GM12878 (cell line): Measurements from ENCODE around the gene ANTXR2. TPM values are rescaled to one million over a fixed set of nuclear protein-coding genes. Genes with fewer than 3 reads are reported as not detected.

Source experiments
- ATAC-seq: fragments of 200-7000 bp; cut with Tn5 transposase; 3 replicates; pipeline ENCODE4 v1.9.1; 2020; ENCODE audit warnings: mild to moderate bottlenecking, moderate library complexity
- BruUV-seq: library from RNA; stranded (reverse); fragments of 400-500 nt; replicated peaks from 2 replicates; lab custom pipeline; 2021; lab: Mats Ljungman, UMichigan
- CTCF ChIA-PET: fragments of 300-600 bp; sonication (Branson Sonifier 250); formaldehyde crosslinking; extraction: SDS; loops from one replicate; lab custom pipeline; 2021; ENCODE audit warnings: inconsistent platforms; lab: Yijun Ruan, JAX
- POLR2A ChIA-PET: fragments of 350-600 bp; formaldehyde crosslinking; extraction: SDS; loops from one replicate; lab custom pipeline; 2021; ENCODE audit warnings: inconsistent platforms; lab: Charles Lee
- RAD21 ChIA-PET: fragments of 300-600 bp; sonication (Branson Sonifier 250); formaldehyde crosslinking; loops from one replicate; lab custom pipeline; 2023; ENCODE audit warnings: antibody characterized with exemption; ENCODE audit not compliant: unreplicated experiment; lab: Charles Lee
- SMC1A ChIA-PET: fragments of 300-600 bp; sonication (Branson Sonifier 250); formaldehyde crosslinking; loops from one replicate; lab custom pipeline; 2023; ENCODE audit not compliant: unreplicated experiment, uncharacterized antibody; lab: Charles Lee
- DNase-seq: peaks from one replicate; pipeline ENCODE4 v3.0.0-alpha.2; 2011; ENCODE audit warnings: low read depth, low spot score
- FAIRE-seq: peaks from 3 replicates; lab custom pipeline; 2011; peaks lifted over from hg19 to GRCh38; lab: Jason Lieb, UNC
- H2AFZ ChIP-seq: 2 replicates; pipeline ENCODE4 v1.6.0; 2011; ENCODE audit warnings: low read depth, low read length, control low read depth; ENCODE audit not compliant: control insufficient read depth
- H3K27ac ChIP-seq: 2 replicates; pipeline ENCODE4 v1.5.1; 2011; ENCODE audit warnings: control low read depth; ENCODE audit not compliant: control insufficient read depth, insufficient read depth
- H3K27me3 ChIP-seq, 2 experiments: replicated peaks in 1 of 2; 2 replicates each; pipeline versions ENCODE4 v1.6.0 to v1.6.1; 2011; ENCODE audit warnings: low read length in 1 of 2; ENCODE audit not compliant: control insufficient read depth in 2 of 2, insufficient read depth in 2 of 2
- H3K36me3 ChIP-seq, 2 experiments: 2 replicates each; pipeline ENCODE4 v1.5.1; 2011; ENCODE audit warnings: low read length in 1 of 2; ENCODE audit not compliant: control insufficient read depth in 2 of 2, insufficient read depth in 2 of 2
- H3K4me1 ChIP-seq: 2 replicates; pipeline ENCODE4 v1.6.1; 2011; ENCODE audit warnings: mild to moderate bottlenecking, low read length, moderate library complexity, mixed read lengths; ENCODE audit not compliant: control insufficient read depth, insufficient read depth
- H3K4me2 ChIP-seq: 2 replicates; pipeline ENCODE4 v1.6.0; 2011; ENCODE audit warnings: control low read depth; ENCODE audit not compliant: control insufficient read depth, insufficient read depth
- H3K4me3 ChIP-seq: fragments of 200-600 bp; sonication (generic); 2 replicates; pipeline ENCODE4 v1.5.1; 2016
- H3K79me2 ChIP-seq: 2 replicates; pipeline ENCODE4 v1.6.0; 2011; ENCODE audit warnings: low read length; ENCODE audit not compliant: control insufficient read depth, insufficient read depth
- H3K9ac ChIP-seq: 2 replicates; pipeline ENCODE4 v1.8.0; 2011; ENCODE audit warnings: low read length, control low read depth, mixed read lengths; ENCODE audit not compliant: control insufficient read depth, insufficient read depth
- H3K9me3 ChIP-seq: replicated peaks from 3 replicates; pipeline ENCODE4 v1.5.1; 2011; ENCODE audit warnings: mild to moderate bottlenecking, low read length; ENCODE audit not compliant: control insufficient read depth, insufficient read depth
- H4K20me1 ChIP-seq: 2 replicates; pipeline ENCODE4 v1.6.0; 2011; ENCODE audit not compliant: control insufficient read depth, insufficient read depth
- CTCF ChIP-seq, 3 experiments: IDR thresholded peaks in 2 of 3; conservative IDR thresholded peaks in 1 of 3; 2 replicates each; pipeline ENCODE4 v1.5.1; 2011; ENCODE audit warnings: low read depth in 3 of 3, low read length in 3 of 3, mild to moderate bottlenecking in 3 of 3, control low read depth in 2 of 3, moderate library complexity in 2 of 3, inconsistent platforms in 1 of 3, mixed read lengths in 1 of 3; ENCODE audit not compliant: control insufficient read depth in 2 of 3, insufficient read depth in 1 of 3; ENCODE audit errors: extremely low read depth in 1 of 3
- DPF2 ChIP-seq: fragments of 450-650 bp; IDR thresholded peaks from 2 replicates; pipeline ENCODE4 v1.6.1; 2017; ENCODE audit warnings: mild to moderate bottlenecking
- FOXK2 ChIP-seq: fragments of 450-650 bp; IDR thresholded peaks from 2 replicates; pipeline ENCODE4 v1.6.1; 2017; ENCODE audit warnings: mild to moderate bottlenecking, moderate library complexity
- GATAD2B ChIP-seq: fragments of 450-650 bp; conservative IDR thresholded peaks from 2 replicates; pipeline ENCODE4 v1.6.1; 2017; ENCODE audit warnings: low read depth, mild to moderate bottlenecking, moderate library complexity
- HDAC6 ChIP-seq: fragments of 200-600 bp; sonication (generic); IDR thresholded peaks from one replicate; pipeline ENCODE4 v1.8.0; 2017; ENCODE audit warnings: antibody characterized with exemption; ENCODE audit not compliant: unreplicated experiment
- IRF3 ChIP-seq: fragments of 450-650 bp; IDR thresholded peaks from 2 replicates; pipeline ENCODE4 v1.6.1; 2014; ENCODE audit warnings: mild to moderate bottlenecking
- JUND ChIP-seq: IDR thresholded peaks from 2 replicates; pipeline ENCODE4 v1.6.1; 2012; ENCODE audit warnings: low read depth, mild to moderate bottlenecking, low read length, improper control_type of control experiment, moderate library complexity
- KLF5 ChIP-seq: fragments of 450-650 bp; IDR thresholded peaks from 2 replicates; pipeline ENCODE4 v1.6.1; 2014; ENCODE audit warnings: mild to moderate bottlenecking; ENCODE audit not compliant: partially characterized antibody
- NBN ChIP-seq: fragments of 450-650 bp; IDR thresholded peaks from 2 replicates; pipeline ENCODE4 v1.6.1; 2016
- NFIC ChIP-seq: IDR thresholded peaks from 2 replicates; pipeline ENCODE4 v1.6.1; 2012; ENCODE audit warnings: low read depth, mild to moderate bottlenecking, inconsistent platforms, low read length, moderate library complexity
- NFYB ChIP-seq: IDR thresholded peaks from 2 replicates; pipeline ENCODE4 v1.6.1; 2011; ENCODE audit warnings: low read depth, mild to moderate bottlenecking, low read length, improper control_type of control experiment, moderate library complexity; ENCODE audit not compliant: insufficient read depth
- RB1 ChIP-seq: fragments of 450-650 bp; formaldehyde crosslinking; IDR thresholded peaks from 2 replicates; pipeline ENCODE4 v1.6.1; 2017; ENCODE audit warnings: mild to moderate bottlenecking, borderline replicate concordance
- SP1 ChIP-seq: IDR thresholded peaks from one replicate; pipeline ENCODE4 v1.6.1; 2011; ENCODE audit warnings: low read depth, low read length
- SUZ12 ChIP-seq: fragments of 200-600 bp; sonication (generic); IDR thresholded peaks from one replicate; pipeline ENCODE4 v1.6.1; 2018; ENCODE audit warnings: antibody characterized with exemption, mild to moderate bottlenecking; ENCODE audit not compliant: unreplicated experiment
- WRNIP1 ChIP-seq: IDR thresholded peaks from 2 replicates; pipeline ENCODE4 v1.6.1; 2011; ENCODE audit warnings: low read depth, low read length, improper control_type of control experiment, borderline replicate concordance
- ZNF622 ChIP-seq: fragments of 450-650 bp; IDR thresholded peaks from 2 replicates; pipeline ENCODE4 v1.6.1; 2017; ENCODE audit warnings: mild to moderate bottlenecking, inconsistent platforms
- ZSCAN29 ChIP-seq: fragments of 450-650 bp; IDR thresholded peaks from 2 replicates; pipeline ENCODE4 v1.6.1; 2017; ENCODE audit warnings: mild to moderate bottlenecking, moderate library complexity
- WGBS: methylation state at CpG from one replicate; pipeline ENCODE4 v1.1.6; 2016; ENCODE audit warnings: low lambda C conversion rate; ENCODE audit not compliant: insufficient replicate concordance, insufficient coverage; ENCODE audit errors: missing lambda C conversion rate; 5-methylcytosine and 5-hydroxymethylcytosine counted together
- in situ Hi-C: fragments of 300-500 bp; cut with MboI; formaldehyde crosslinking; loops from 9 replicates; pipeline ENCODE4 v1.14.3; 2018; ENCODE audit warnings: mixed read lengths
- intact Hi-C: fragments of 100-400 bp; cut with micrococcal nuclease; formaldehyde crosslinking; loops from one replicate; pipeline ENCODE4 v1.14.2; 2022; ENCODE audit not compliant: unreplicated experiment
- polyA plus RNA-seq, 11 experiments: library from polyadenylated mRNA; depleted of rRNA in 4 of 11; unstranded in 6 of 11; stranded (reverse) in 5 of 11; fragments of >200 nt; fragmentation: Nextera tagmentation in 4 of 11; fragmentation: Illumina TruSeq in 1 of 11; extraction: Ambion mirVana in 4 of 11; extraction: Trizol in 1 of 11; gene quantifications; 1 replicate in 1 of 11; 2 replicates in 10 of 11; pipeline versions ENCODE4 v1.2.1 to v1.2.3, GENCODE V29; 2011 to 2016; ENCODE audit warnings: inconsistent platforms in 2 of 11, missing spikeins in 2 of 11, low read depth in 1 of 11
- total RNA-seq, 4 experiments: library from RNA; depleted of rRNA in 3 of 4; stranded (reverse); fragments of >200 nt in 3 of 4; fragmentation: Illumina TruSeq in 1 of 4; extraction: Trizol in 1 of 4; gene quantifications; 2 replicates each; pipeline versions ENCODE4 v1.2.1 to v1.2.3, GENCODE V29; 2013 to 2021

Gene ANTXR2
- total and polyA plus RNA-seq, 10 of the 15 experiments (the other 5 are each of a cell fraction or from before 2014, with no cell fraction given): 1.4 to 8.9 (median 5.7) TPM

GRCh38 chr4:80043541-80043940, 29.5 kb downstream of the ANTXR2 start (continued):
- no peak for TF ChIP-seq WRNIP1
- TF ChIP-seq KLF5: no peak
- TF ChIP-seq IRF3: no peak
- TF ChIP-seq CTCF (IDR thresholded peaks at IDR 0.05 in 2 of 3, conservative IDR thresholded peaks at IDR 0.05 in 1 of 3; ENCODE audit: control insufficient read depth in 2 of 3, extremely low read depth in 1 of 3, insufficient read depth in 1 of 3, low read depth in 3 of 3, low read length in 3 of 3): no peak
- no peak for TF ChIP-seq FOXK2

- TF ChIP-seq SUZ12 (no peak), ZNF622 (no peak), ZSCAN29 (no peak), SP1 (no peak), GATAD2B (no peak), JUND (no peak), NFYB (no peak), NBN (no peak), RB1 (no peak), HDAC6 (no peak), NFIC (no peak), DPF2 (no peak)
- BruUV-seq: no TSS peak
- no peak for DNase-seq
- Histone ChIP-seq H3K4me2 (no peak overlapping the region), H3K27me3 (no peaks in the 10 kb centered on the region), H2AFZ (no peak overlapping the region), H3K27ac (no peak overlapping the region), H3K9me3 (no peaks in the 10 kb centered on the region), H3K36me3 (no peaks in the 10 kb centered on the region), H3K4me1 (no peaks in the 10 kb centered on the region), H3K9ac (no peak overlapping the region), H4K20me1 (no peaks in the 10 kb centered on the region), H3K4me3 (no peak overlapping the region), H3K79me2 (no peaks in the 10 kb centered on the region)
- CTCF ChIA-PET: no interaction called here
- WGBS: 83% methylated on average over 2 of the region's 2 CpGs
- in situ Hi-C loops: no loop called here
- intact Hi-C loops: no loop called here
- RAD21 ChIA-PET: no interaction called here
- POLR2A ChIA-PET: no interaction called here
- ATAC-seq: no peak
- no peak for FAIRE-seq
- SMC1A ChIA-PET: no interaction called here
Observed at GRCh38 chr4:80042821-80043220, 30.2 kb downstream of the ANTXR2 start.
